B cell (primary cell): ENCODE data around the gene MFGE8. TPM values are rescaled to one million over a fixed set of nuclear protein-coding genes. Genes with fewer than 3 reads are reported as not detected.

Experiments used
- ATAC-seq: fragments of 200-7000 bp; cut with Tn5 transposase; one replicate; pipeline ENCODE4 v1.10.0; 2021; ENCODE audit warnings: low read depth, mild to moderate bottlenecking, moderate number of reproducible peaks, moderate library complexity
- CTCF ChIA-PET: fragments of 350-600 bp; sonication (Branson Sonifier 250); formaldehyde crosslinking; loops from one replicate; lab custom pipeline; 2021; ENCODE audit warnings: antibody characterized with exemption, inconsistent platforms; lab: Charles Lee
- POLR2A ChIA-PET: fragments of 350-600 bp; sonication (Branson Sonifier 250); formaldehyde crosslinking; loops from one replicate; lab custom pipeline; 2021; ENCODE audit warnings: antibody characterized with exemption; lab: Charles Lee
- DNase-seq: peaks from one replicate; pipeline ENCODE4 v3.0.0; 2013
- H2AFZ ChIP-seq: 2 replicates; pipeline ENCODE4 v1.6.1; 2012; ENCODE audit warnings: mild to moderate bottlenecking, low read depth, low read length; ENCODE audit not compliant: insufficient read depth, poor library complexity, severe bottlenecking
- H3K27ac ChIP-seq, 2 donors: 1 replicate in 1 of 2; 2 replicates in 1 of 2; pipeline ENCODE4 v1.5.1; 2012 to 2013; ENCODE audit warnings: low read length in 2 of 2, mild to moderate bottlenecking in 2 of 2, moderate library complexity in 1 of 2
- H3K27me3 ChIP-seq, 4 experiments: fragments of 200-600 bp in 1 of 4; sonication (generic) in 1 of 4; replicated peaks in 1 of 4; 1 replicate in 2 of 4; 2 replicates in 2 of 4; pipeline versions ENCODE4 v1.6.1 to v1.7.0; 2013 to 2016; ENCODE audit warnings: low read length in 3 of 4, mild to moderate bottlenecking in 2 of 4, mixed read lengths in 1 of 4, moderate library complexity in 1 of 4; ENCODE audit not compliant: insufficient read depth in 4 of 4, control insufficient read depth in 3 of 4; ENCODE audit errors: control extremely low read depth in 1 of 4
- H3K36me3 ChIP-seq, 2 experiments: replicated peaks in 1 of 2; 1 replicate in 1 of 2; 2 replicates in 1 of 2; pipeline versions ENCODE4 v1.6.1 to v1.7.1; 2013; ENCODE audit warnings: low read length in 1 of 2; ENCODE audit not compliant: insufficient read depth in 2 of 2, control insufficient read depth in 1 of 2; ENCODE audit errors: control extremely low read depth in 1 of 2, extremely low read depth in 1 of 2
- H3K4me1 ChIP-seq, 2 donors: fragments of 200-600 bp in 1 of 2; sonication (generic) in 1 of 2; 1 replicate in 1 of 2; 2 replicates in 1 of 2; pipeline versions ENCODE4 v1.5.1 to v1.6.1; 2013 to 2017; ENCODE audit warnings: low read length in 2 of 2; ENCODE audit not compliant: control insufficient read depth in 2 of 2, insufficient read depth in 2 of 2
- H3K4me2 ChIP-seq: replicated peaks from 2 replicates; pipeline ENCODE3; 2012; ENCODE audit warnings: mild to moderate bottlenecking, low read depth, low read length; ENCODE audit not compliant: poor library complexity, severe bottlenecking
- H3K4me3 ChIP-seq, 5 experiments: fragments of 200-600 bp in 1 of 5; sonication (generic) in 1 of 5; 1 replicate in 3 of 5; 2 replicates in 2 of 5; pipeline versions ENCODE4 v1.5.1 to v1.7.0; 2011 to 2016; ENCODE audit warnings: low read length in 4 of 5, mild to moderate bottlenecking in 4 of 5, low read depth in 2 of 5, control low read depth in 1 of 5, moderate library complexity in 1 of 5; ENCODE audit not compliant: insufficient read depth in 1 of 5; ENCODE audit errors: control extremely low read depth in 1 of 5, extremely low read depth in 1 of 5
- H3K79me2 ChIP-seq: fragments of 200-600 bp; sonication (generic); one replicate; pipeline ENCODE4 v1.6.0; 2016; ENCODE audit warnings: low read length; ENCODE audit not compliant: control insufficient read depth, insufficient read depth
- H3K9ac ChIP-seq: fragments of 200-600 bp; sonication (generic); 2 replicates; pipeline ENCODE4 v1.6.1; 2017; ENCODE audit warnings: mild to moderate bottlenecking, low read length, moderate library complexity
- H3K9me3 ChIP-seq, 3 donors: one replicate each; pipeline versions ENCODE4 v1.6.1 to v1.7.1; 2013; ENCODE audit warnings: low read length in 2 of 3; ENCODE audit not compliant: control insufficient read depth in 2 of 3, insufficient read depth in 1 of 3; ENCODE audit errors: control extremely low read depth in 1 of 3
- H4K20me1 ChIP-seq: 2 replicates; pipeline ENCODE4 v1.6.0; 2012; ENCODE audit warnings: mild to moderate bottlenecking, low read length; ENCODE audit not compliant: insufficient read depth, control insufficient read depth, poor library complexity, severe bottlenecking
- H3K27ac Mint-ChIP-seq: one replicate; pipeline ENCODE4 v1.8.0; 2021; ENCODE audit warnings: mixed read lengths
- H3K27me3 Mint-ChIP-seq: one replicate; pipeline ENCODE4 v1.8.0; 2021; ENCODE audit warnings: mixed read lengths
- H3K4me1 Mint-ChIP-seq: one replicate; pipeline ENCODE4 v1.8.0; 2021; ENCODE audit warnings: mixed read lengths
- H3K4me3 Mint-ChIP-seq: one replicate; pipeline ENCODE4 v1.8.0; 2021; ENCODE audit warnings: mixed read lengths
- H3K9me3 Mint-ChIP-seq: one replicate; pipeline ENCODE4 v1.8.0; 2022; ENCODE audit warnings: mixed read lengths; ENCODE audit not compliant: insufficient read depth
- EZH2 ChIP-seq: IDR thresholded peaks from 2 replicates; pipeline ENCODE4 v1.6.1; 2012; ENCODE audit warnings: borderline replicate concordance, low read depth, mild to moderate bottlenecking, moderate library complexity, low read length; ENCODE audit not compliant: insufficient read depth, poor library complexity, severe bottlenecking
- WGBS: methylation state at CpG from one replicate; pipeline ENCODE4 v1.1.5; 2013; ENCODE audit warnings: missing lambda C conversion rate; ENCODE audit not compliant: insufficient coverage; 5-methylcytosine and 5-hydroxymethylcytosine counted together
- intact Hi-C: fragments of 100-400 bp; cut with micrococcal nuclease; formaldehyde crosslinking; loops from one replicate; pipeline ENCODE4 v1.10.0; 2022
- polyA plus RNA-seq: library from polyadenylated mRNA; depleted of rRNA; stranded (reverse); fragments of >200 nt; gene quantifications from 2 replicates; pipeline ENCODE4 v1.2.3, GENCODE V29; 2012
- total RNA-seq, 2 donors: library from RNA; stranded (reverse); fragments of 120-200 nt in 1 of 2; gene quantifications; 1 replicate in 1 of 2; 2 replicates in 1 of 2; pipeline versions ENCODE4 v1.2.3 to v1.2.4, GENCODE V29; 2013 to 2022
- TF ChIP-seq, protein P1 (sequence below): fragments of 200-600 bp; IDR thresholded peaks from one replicate; pipeline ENCODE4 v1.8.0; 2022; ENCODE audit warnings: antibody characterized with exemption, mild to moderate bottlenecking

The MFGE8 gene
- total and polyA plus RNA-seq, 2 donors (not counting 1 experiment from before 2014, with no cell fraction given): 18.9 to 28.8 TPM

DNA sequence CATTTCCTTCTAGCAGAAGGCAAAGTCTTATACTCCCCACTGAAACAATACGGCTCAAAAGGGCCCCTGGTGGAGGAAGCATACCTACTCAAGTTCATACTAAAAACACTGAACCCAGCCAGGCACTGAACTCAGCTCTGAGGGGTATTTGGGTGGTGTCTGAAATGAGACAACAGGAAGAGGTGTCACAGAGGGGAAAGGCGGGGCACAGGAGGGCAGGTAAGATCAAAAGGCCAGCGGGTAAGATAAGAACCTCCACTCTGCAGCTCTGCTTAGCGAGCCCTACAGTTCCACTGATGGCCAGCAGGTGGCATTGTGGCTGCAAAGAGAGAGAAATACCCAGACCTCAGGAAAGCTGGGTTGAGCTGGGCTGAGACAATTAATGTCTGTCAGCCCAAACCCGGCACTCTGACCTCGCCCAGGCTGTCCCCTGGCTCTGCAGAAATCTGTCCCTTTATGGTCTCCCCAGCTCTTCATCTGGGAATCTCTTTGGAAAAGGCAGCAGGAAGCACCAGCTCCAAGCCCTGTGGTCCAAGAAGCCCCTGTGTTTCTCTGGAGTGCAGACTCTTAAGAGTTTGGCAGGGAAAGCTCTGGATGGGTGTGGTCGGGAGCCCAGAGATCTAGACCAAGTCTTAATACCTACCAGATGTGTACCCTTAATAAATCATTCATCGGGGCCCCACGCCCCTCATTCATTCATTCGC is 8.4 kb downstream of the MFGE8 start:
- WGBS: 40% methylated on average over 8 of the region's 10 CpGs
- TF ChIP-seq EZH2: no peak
- TF ChIP-seq, protein P1, sequence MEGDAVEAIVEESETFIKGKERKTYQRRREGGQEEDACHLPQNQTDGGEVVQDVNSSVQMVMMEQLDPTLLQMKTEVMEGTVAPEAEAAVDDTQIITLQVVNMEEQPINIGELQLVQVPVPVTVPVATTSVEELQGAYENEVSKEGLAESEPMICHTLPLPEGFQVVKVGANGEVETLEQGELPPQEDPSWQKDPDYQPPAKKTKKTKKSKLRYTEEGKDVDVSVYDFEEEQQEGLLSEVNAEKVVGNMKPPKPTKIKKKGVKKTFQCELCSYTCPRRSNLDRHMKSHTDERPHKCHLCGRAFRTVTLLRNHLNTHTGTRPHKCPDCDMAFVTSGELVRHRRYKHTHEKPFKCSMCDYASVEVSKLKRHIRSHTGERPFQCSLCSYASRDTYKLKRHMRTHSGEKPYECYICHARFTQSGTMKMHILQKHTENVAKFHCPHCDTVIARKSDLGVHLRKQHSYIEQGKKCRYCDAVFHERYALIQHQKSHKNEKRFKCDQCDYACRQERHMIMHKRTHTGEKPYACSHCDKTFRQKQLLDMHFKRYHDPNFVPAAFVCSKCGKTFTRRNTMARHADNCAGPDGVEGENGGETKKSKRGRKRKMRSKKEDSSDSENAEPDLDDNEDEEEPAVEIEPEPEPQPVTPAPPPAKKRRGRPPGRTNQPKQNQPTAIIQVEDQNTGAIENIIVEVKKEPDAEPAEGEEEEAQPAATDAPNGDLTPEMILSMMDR: peak; percentile 99
- peaks cover 9% of the 10 kb centered on the region for H3K4me1 Mint-ChIP-seq

DNA sequence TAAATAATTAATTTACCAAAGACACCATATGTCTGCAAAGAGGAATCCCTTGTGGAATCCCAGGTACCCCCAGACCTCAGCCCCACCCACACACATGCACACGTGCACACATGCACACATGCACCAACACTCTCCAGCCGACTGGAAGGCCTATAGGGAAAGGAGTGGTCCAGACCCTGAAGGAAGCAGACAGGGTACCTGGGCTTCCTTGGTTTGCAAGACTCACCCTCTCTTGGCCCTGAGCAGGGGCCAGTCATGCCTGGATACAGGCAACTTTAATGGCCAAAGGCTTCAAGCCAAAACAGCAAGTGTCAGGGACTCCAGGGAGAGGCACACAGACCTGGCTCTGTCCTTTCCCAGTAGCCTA is 8.9 kb downstream of the MFGE8 start:
- Histone ChIP-seq H3K36me3 (no peaks in the 10 kb centered on the region), H3K9ac (no peak overlapping the region), H3K4me1 (peaks cover 3 to 8% of the 10 kb centered on the region in 2 donors), H3K27me3 (no peaks in the 10 kb centered on the region), H3K27ac (no peak overlapping the region), H3K4me2 (no peak overlapping the region), H3K9me3 (no peaks in the 10 kb centered on the region), H3K4me3 (no peak overlapping the region), H2AFZ (peak overlapping the region; percentile 69), H4K20me1 (no peaks in the 10 kb centered on the region), H3K79me2 (no peaks in the 10 kb centered on the region)
- intact Hi-C loops: loop anchor here (1.0 to 2.0 kb wide), 3 partner anchors 113 to 279 kb away; no protein-coding TSS in a partner anchor
- ChIA-PET CTCF (interaction anchor here (0.9 to 6.3 kb wide), 36 partner anchors 10 to 339 kb away, joined by 3 to 75 read pairs (median 4); partner anchors contain the start of genes ABHD2, FANCI, HAPLN3 and ISG20), POLR2A (no interaction called here)
- no peak overlapping the region for H3K4me3 Mint-ChIP-seq
- no peaks in the 10 kb centered on the region for H3K27me3 Mint-ChIP-seq
- TF ChIP-seq EZH2: no peak
- TF ChIP-seq, protein P1: no peak
- no peak overlapping the region for H3K27ac Mint-ChIP-seq
- WGBS: 67% methylated on average over 2 of the region's 2 CpGs
- no peak for ATAC-seq
- no peaks in the 10 kb centered on the region for H3K9me3 Mint-ChIP-seq
- peaks cover 9% of the 10 kb centered on the region for H3K4me1 Mint-ChIP-seq
- no peak for DNase-seq

More for the DNA sequence above, 8.4 kb downstream of the MFGE8 start:
- Histone ChIP-seq H3K9me3 (no peaks in the 10 kb centered on the region), H3K36me3 (no peaks in the 10 kb centered on the region), H4K20me1 (no peaks in the 10 kb centered on the region), H3K27me3 (no peaks in the 10 kb centered on the region), H3K4me1 (peaks cover 3 to 8% of the 10 kb centered on the region in 2 donors), H3K27ac (no peak overlapping the region), H3K79me2 (no peaks in the 10 kb centered on the region), H2AFZ (peak overlapping the region; percentile 69), H3K4me2 (peak overlapping the region; percentile 21), H3K9ac (no peak overlapping the region), H3K4me3 (no peak overlapping the region)
- CTCF ChIA-PET: interaction anchor here (0.6 to 6.3 kb wide), 45 partner anchors 10 to 577 kb away, joined by 3 to 75 read pairs (median 4); partner anchors contain the start of genes ABHD2, FANCI, HAPLN3 and ISG20
- intact Hi-C loops: loop anchor here (1.0 to 2.0 kb wide), 3 partner anchors 113 to 280 kb away; no protein-coding TSS in a partner anchor
- POLR2A ChIA-PET: no interaction called here
- Mint-ChIP-seq H3K27ac (no peak overlapping the region), H3K4me3 (no peak overlapping the region), H3K9me3 (no peaks in the 10 kb centered on the region), H3K27me3 (no peaks in the 10 kb centered on the region)
- ATAC-seq: peak; percentile 88
- DNase-seq: peak; percentile 83
